Chondrocyte (in vitro differentiated cells): ENCODE measurements around the gene PYROXD2. TPM values are rescaled to one million over a fixed set of nuclear protein-coding genes. Genes with fewer than 3 reads are reported as not detected.

Experiments
- DNase-seq: peaks from one replicate; pipeline ENCODE4 v3.0.0; 2021; ENCODE audit warnings: mixed read lengths, low spot score
- H3K27ac Mint-ChIP-seq: one replicate; pipeline ENCODE4 v1.8.0; 2021; ENCODE audit warnings: mild to moderate bottlenecking, moderate library complexity, mixed read lengths; ENCODE audit not compliant: unreplicated experiment
- H3K27me3 Mint-ChIP-seq: 2 replicates; pipeline ENCODE4 v1.8.0; 2021; ENCODE audit warnings: low read depth, mixed read lengths
- H3K36me3 Mint-ChIP-seq: 2 replicates; pipeline ENCODE4 v1.8.0; 2021; ENCODE audit warnings: low read depth, mixed read lengths
- H3K4me1 Mint-ChIP-seq: 2 replicates; pipeline ENCODE4 v1.8.0; 2021; ENCODE audit warnings: low read depth, mild to moderate bottlenecking, mixed read lengths
- H3K4me3 Mint-ChIP-seq: one replicate; pipeline ENCODE4 v1.8.0; 2021; ENCODE audit warnings: mild to moderate bottlenecking, moderate library complexity, mixed read lengths; ENCODE audit not compliant: unreplicated experiment
- H3K9me3 Mint-ChIP-seq: 2 replicates; pipeline ENCODE4 v1.8.0; 2021; ENCODE audit warnings: low read depth, mixed read lengths
- CTCF ChIP-seq: fragments of 200-600 bp; sonication (generic); IDR thresholded peaks from 2 replicates; pipeline ENCODE4 v1.5.0; 2021; ENCODE audit warnings: antibody characterized with exemption, mild to moderate bottlenecking, moderate library complexity
- total RNA-seq: library from RNA; stranded (reverse); gene quantifications from 3 replicates; pipeline ENCODE4 v1.2.1, GENCODE V29; 2021

The PYROXD2 gene
- total RNA-seq, 1 donor from 2014 or later, result 5.6 TPM

GRCh38 chr10:98376485-98376884 is 38.5 kb downstream of the PYROXD2 start:
- peaks cover 35% of the 10 kb centered on the region for H3K4me1 Mint-ChIP-seq
- H3K4me3 Mint-ChIP-seq, result no peak overlapping the region
- H3K27ac Mint-ChIP-seq, result peak overlapping the region; percentile 20
- no peaks in the 10 kb centered on the region for H3K36me3 Mint-ChIP-seq
- H3K9me3 Mint-ChIP-seq, result no peaks in the 10 kb centered on the region
- H3K27me3 Mint-ChIP-seq, result no peaks in the 10 kb centered on the region
- no peak for DNase-seq
- no peak for TF ChIP-seq CTCF

GRCh38 chr10:98374217-98374985 is 40.6 kb downstream of the PYROXD2 start:
- H3K27ac Mint-ChIP-seq, result peak overlapping the region; percentile 78
- no peaks in the 10 kb centered on the region for H3K9me3 Mint-ChIP-seq
- DNase-seq, result no peak
- H3K4me3 Mint-ChIP-seq, result no peak overlapping the region
- TF ChIP-seq CTCF, result no peak
- peaks cover 35% of the 10 kb centered on the region for H3K4me1 Mint-ChIP-seq
- H3K27me3 Mint-ChIP-seq, result no peaks in the 10 kb centered on the region
- H3K36me3 Mint-ChIP-seq, result no peaks in the 10 kb centered on the region

- no peak for DNase-seq
- H3K27ac Mint-ChIP-seq, result no peak overlapping the region
- no peaks in the 10 kb centered on the region for H3K27me3 Mint-ChIP-seq
- H3K4me1 Mint-ChIP-seq, result peaks cover 35% of the 10 kb centered on the region
- H3K9me3 Mint-ChIP-seq, result no peaks in the 10 kb centered on the region
- no peak overlapping the region for H3K4me3 Mint-ChIP-seq
- no peaks in the 10 kb centered on the region for H3K36me3 Mint-ChIP-seq
- TF ChIP-seq CTCF, result no peak
Observed at GRCh38 chr10:98373260-98374040, 41.5 kb downstream of the PYROXD2 start.

- no peak for DNase-seq
- peaks cover 23% of the 10 kb centered on the region for H3K4me1 Mint-ChIP-seq
- H3K4me3 Mint-ChIP-seq, result no peak overlapping the region
- no peak overlapping the region for H3K27ac Mint-ChIP-seq
- H3K9me3 Mint-ChIP-seq, result peaks cover 3% of the 10 kb centered on the region
- TF ChIP-seq CTCF, result no peak
- H3K36me3 Mint-ChIP-seq, result peaks cover 1% of the 10 kb centered on the region
- peaks cover 4% of the 10 kb centered on the region for H3K27me3 Mint-ChIP-seq
Observed at GRCh38 chr10:98370831-98371820, 43.9 kb downstream of the PYROXD2 start.
